Stomach (tissue), 9 donors: ENCODE measurements around the gene LUM. TPM values are rescaled to one million over a fixed set of nuclear protein-coding genes. Genes with fewer than 3 reads are reported as not detected.

Experiments
- DNase-seq, 2 donors: peaks; one replicate each; pipeline versions ENCODE4 v3.0.0 to v3.0.0-alpha.2; 2013 to 2019
- H3K27ac ChIP-seq, 5 donors: fragments of 200-600 bp in 4 of 5; sonication (generic) in 4 of 5; one replicate each; pipeline ENCODE4 v1.5.1; 2013 to 2019; ENCODE audit warnings: mild to moderate bottlenecking in 1 of 5, moderate library complexity in 1 of 5
- H3K27me3 ChIP-seq, 3 donors: fragments of 200-600 bp; sonication (generic); one replicate each; pipeline ENCODE4 v1.5.1; 2017 to 2019; ENCODE audit warnings: mixed run types in 1 of 3
- H3K36me3 ChIP-seq, 4 donors: fragments of 200-600 bp; sonication (generic); 1 replicate in 3 of 4; 2 replicates in 1 of 4; pipeline ENCODE4 v1.5.1; 2016 to 2019
- H3K4me1 ChIP-seq, 4 donors: fragments of 200-600 bp; sonication (generic); one replicate each; pipeline ENCODE4 v1.5.1; 2016 to 2019
- H3K4me3 ChIP-seq, 4 donors: fragments of 200-600 bp; sonication (generic) in 3 of 4; one replicate each; pipeline ENCODE4 v1.5.1; 2016 to 2019; ENCODE audit warnings: mild to moderate bottlenecking in 1 of 4
- H3K9me3 ChIP-seq, 4 donors: fragments of 200-600 bp; sonication (generic); one replicate each; pipeline ENCODE4 v1.5.1; 2016 to 2019
- CTCF ChIP-seq, 7 experiments: fragments of 450-650 bp in 4 of 7; fragments of 200-600 bp in 3 of 7; sonication (generic) in 3 of 7; IDR thresholded peaks; one replicate each; pipeline ENCODE4 v1.5.1; 2016 to 2019; ENCODE audit warnings: antibody characterized with exemption in 7 of 7, control low read depth in 2 of 7, mild to moderate bottlenecking in 1 of 7
- EP300 ChIP-seq: sonication (generic); formaldehyde crosslinking; IDR thresholded peaks from one replicate; pipeline ENCODE4 v1.6.1; 2017; ENCODE audit warnings: antibody characterized with exemption
- POLR2A ChIP-seq, 4 donors: fragments of 450-650 bp; IDR thresholded peaks; one replicate each; pipeline ENCODE4 v1.6.1; 2016; ENCODE audit warnings: antibody characterized with exemption in 4 of 4, control low read depth in 2 of 4, mild to moderate bottlenecking in 1 of 4, moderate library complexity in 1 of 4
- POLR2AphosphoS5 ChIP-seq, 3 donors: sonication (generic); formaldehyde crosslinking; IDR thresholded peaks; one replicate each; pipeline ENCODE4 v1.6.1; 2016; ENCODE audit warnings: antibody characterized with exemption in 3 of 3
- WGBS, 5 donors: extraction: QIAGEN DNeasy Blood & Tissue Kit in 3 of 5; methylation state at CpG; one replicate each; pipeline versions ENCODE4 v1.1.5 to v1.1.7; 2013 to 2018; 5-methylcytosine and 5-hydroxymethylcytosine counted together
- intact Hi-C: fragments of 100-400 bp; cut with DNase I; formaldehyde crosslinking; loops from one replicate; pipeline ENCODE4 v1.15.1; 2023; ENCODE audit warnings: low total_unique reads
- polyA plus RNA-seq, 3 donors: library from polyadenylated mRNA; stranded (reverse); fragments of 200-250 nt; gene quantifications; one replicate each; pipeline ENCODE4 v1.2.3, GENCODE V29; 2013
- total RNA-seq, 5 donors: library from RNA; depleted of rRNA; stranded (reverse); fragments of >200 nt; gene quantifications; one replicate each; pipeline versions ENCODE4 v1.1.0 to v1.2.3, GENCODE V29; 2014 to 2016
- donor health status: healthy with polysubstance abuse.
- donor health status: Bipolar disorder and iron deficiency.
- donor health status: healthy.

LUM gene
- total and polyA plus RNA-seq, 8 donors: 6.9 to 486 (median 28.7) TPM

DNA sequence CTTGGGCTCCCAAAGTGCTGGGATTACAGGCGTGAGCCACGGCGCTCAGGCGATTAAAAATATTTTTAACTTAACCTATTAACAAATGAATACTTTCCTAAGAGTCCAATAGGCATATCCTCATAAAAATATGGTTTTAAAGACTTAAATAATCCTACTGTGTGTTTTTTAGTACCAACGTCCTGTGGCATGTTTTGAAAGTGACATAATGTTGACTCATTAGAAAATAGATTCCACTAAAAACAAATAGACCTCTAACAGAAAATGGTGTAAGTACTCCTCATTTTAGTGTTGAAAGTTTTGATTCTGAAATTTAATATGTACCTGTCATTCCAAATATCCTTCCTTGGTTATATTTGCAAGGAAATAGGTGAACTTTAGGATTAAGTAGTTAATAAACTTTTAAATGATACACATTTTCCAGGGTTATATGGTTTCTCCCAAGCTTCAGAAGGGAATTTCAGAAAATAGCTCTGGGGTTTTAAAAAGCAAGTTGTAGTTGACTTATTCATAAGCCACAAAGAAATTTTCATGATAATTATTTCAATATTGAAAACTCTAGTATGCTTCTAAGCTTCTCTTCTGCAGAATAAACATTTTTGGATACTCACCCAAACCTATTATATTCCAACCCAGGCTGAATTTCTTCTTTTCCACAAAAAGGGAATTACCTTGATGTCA lies 12.1 kb upstream of the LUM start:
- Histone ChIP-seq H3K4me1 (no peaks in the 10 kb centered on the region), H3K9me3 (no peaks in the 10 kb centered on the region), H3K36me3 (no peaks in the 10 kb centered on the region), H3K4me3 (no peak overlapping the region), H3K27ac (no peak overlapping the region), H3K27me3 (no peaks in the 10 kb centered on the region)
- TF ChIP-seq POLR2A (IDR thresholded peaks at IDR 0.05) (no peak), POLR2AphosphoS5 (IDR thresholded peaks at IDR 0.05) (no peak), EP300 (no peak), CTCF (IDR thresholded peaks at IDR 0.05) (no peak)
- intact Hi-C loops: no loop called here
- DNase-seq: no peak
- 89 to 93% (median 92%) methylated on average over 5 of the region's 5 CpGs for WGBS, 5 donors

- TF ChIP-seq CTCF (IDR thresholded peaks at IDR 0.05): no peak
- no peak for TF ChIP-seq POLR2A (IDR thresholded peaks at IDR 0.05)
- no peak for TF ChIP-seq POLR2AphosphoS5 (IDR thresholded peaks at IDR 0.05)
- no peak for TF ChIP-seq EP300
- Histone ChIP-seq H3K4me1 (no peaks in the 10 kb centered on the region), H3K27me3 (no peaks in the 10 kb centered on the region), H3K27ac (no peak overlapping the region), H3K9me3 (no peaks in the 10 kb centered on the region), H3K4me3 (no peak overlapping the region), H3K36me3 (no peaks in the 10 kb centered on the region)
- intact Hi-C loops: no loop called here
- DNase-seq: no peak
Observed at GRCh38 chr12:91120781-91121180, 9.5 kb upstream of the LUM start.

DNA sequence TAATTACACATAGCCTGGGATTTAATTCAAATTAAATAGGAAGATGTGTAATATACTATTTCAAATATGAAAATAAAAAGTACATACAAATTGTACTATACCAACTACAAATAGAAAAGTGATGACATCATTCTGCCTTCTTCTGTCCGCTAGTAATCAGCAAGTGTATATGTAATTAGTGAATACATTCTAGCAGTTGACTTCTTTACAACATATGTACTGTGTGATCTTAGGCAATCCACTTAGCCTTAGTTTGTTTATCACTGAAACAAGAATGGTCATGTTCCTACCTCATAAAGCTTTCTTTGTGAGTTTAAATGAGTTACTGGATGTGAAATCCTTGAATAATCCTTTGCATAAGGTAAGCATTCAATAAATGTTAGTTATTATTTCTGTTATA lies 7.8 kb upstream of the LUM start:
- Histone ChIP-seq H3K9me3 (no peaks in the 10 kb centered on the region), H3K27ac (no peak overlapping the region), H3K4me3 (no peak overlapping the region), H3K36me3 (no peaks in the 10 kb centered on the region), H3K27me3 (no peaks in the 10 kb centered on the region), H3K4me1 (no peaks in the 10 kb centered on the region)
- no peak for DNase-seq
- 91 to 98% (median 93%) methylated on average over 1 of the region's 1 CpG for WGBS, 5 donors
- TF ChIP-seq EP300: no peak
- intact Hi-C loops: no loop called here

GRCh38 chr12:91113621-91114020 lies 2.3 kb upstream of the LUM start:
- no peak for DNase-seq
- H3K36me3 ChIP-seq: no peaks in the 10 kb centered on the region
- intact Hi-C loops: no loop called here
- no peaks in the 10 kb centered on the region for H3K27me3 ChIP-seq
- H3K4me3 ChIP-seq: no peak overlapping the region
- no peak for TF ChIP-seq POLR2AphosphoS5 (IDR thresholded peaks at IDR 0.05)
- no peak for TF ChIP-seq CTCF (IDR thresholded peaks at IDR 0.05)
- no peak for TF ChIP-seq EP300
- TF ChIP-seq POLR2A (IDR thresholded peaks at IDR 0.05): no peak
- WGBS, 5 donors: 89 to 95% (median 93%) methylated on average over 6 of the region's 6 CpGs
- no peaks in the 10 kb centered on the region for H3K9me3 ChIP-seq
- H3K4me1 ChIP-seq: peaks cover 0 to 8% (median 3%) of the 10 kb centered on the region in 4 donors
- H3K27ac ChIP-seq: no peak overlapping the region

DNA sequence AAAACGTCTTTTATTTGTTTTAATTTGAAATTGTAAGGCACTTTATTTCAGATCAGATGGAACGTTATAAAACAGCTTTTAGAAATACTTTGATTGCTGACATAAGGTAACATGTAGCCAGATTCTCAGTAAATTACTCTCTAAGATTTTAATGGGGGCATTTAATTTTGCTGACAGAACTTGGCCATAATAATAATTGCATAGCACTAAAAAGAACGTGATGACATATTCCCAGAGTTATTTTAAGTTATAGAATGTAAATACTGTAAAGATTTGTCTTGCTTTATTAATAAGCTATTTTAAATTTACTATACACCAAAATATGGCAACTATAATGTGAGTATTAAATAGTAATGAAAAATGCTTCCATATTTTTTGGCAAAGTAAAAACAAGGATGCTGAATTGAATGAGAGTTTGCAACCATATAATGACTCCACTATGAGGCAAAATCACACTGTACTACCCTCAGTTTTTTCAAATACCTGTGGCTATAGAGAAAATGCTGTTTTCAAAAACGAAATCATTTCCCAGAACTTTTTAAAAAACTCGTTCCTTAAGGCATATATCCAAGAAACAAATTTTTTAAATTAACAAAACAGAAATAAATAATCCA lies 876 bp downstream of the LUM start:
- Histone ChIP-seq H3K27me3 (no peaks in the 10 kb centered on the region), H3K4me1 (peaks cover 0 to 8% (median 3%) of the 10 kb centered on the region in 4 donors), H3K4me3 (peak overlapping the region in 1 of 4 donors; percentile 7), H3K27ac (peak overlapping the region in 2 of 5 donors; percentile 2 to 60), H3K36me3 (no peaks in the 10 kb centered on the region), H3K9me3 (no peaks in the 10 kb centered on the region)
- 52 to 69% (median 63%) methylated on average over 5 of the region's 5 CpGs for WGBS, 5 donors
- no peak for TF ChIP-seq POLR2AphosphoS5 (IDR thresholded peaks at IDR 0.05)
- TF ChIP-seq EP300: no peak
- TF ChIP-seq CTCF (IDR thresholded peaks at IDR 0.05): no peak
- no peak for TF ChIP-seq POLR2A (IDR thresholded peaks at IDR 0.05)
- DNase-seq: no peak
- intact Hi-C loops: no loop called here
